ENCODE measurements around the gene KCTD3.

- TF ChIP-seq CTCF (IDR thresholded peaks at IDR 0.05; ENCODE audit: extremely low read depth in 1 of 2, insufficient read depth in 1 of 2, low read depth in 1 of 2, low read length in 2 of 2): no peak
- TF ChIP-seq POLR2AphosphoS5 (IDR thresholded peaks at IDR 0.05; ENCODE audit: insufficient read depth, low read depth, low read length): no peak
- no peak for TF ChIP-seq EZH2 (IDR thresholded peaks at IDR 0.05; ENCODE audit: borderline replicate concordance, low read depth, low read length, severe bottlenecking)
- no peak for TF ChIP-seq POLR2A (IDR thresholded peaks at IDR 0.05; ENCODE audit: low read depth, low read length)
- no peak for TF ChIP-seq GATA2 (IDR thresholded peaks at IDR 0.05; ENCODE audit: insufficient read depth, insufficient read length, low read depth, low read length)
- TF ChIP-seq JUN (IDR thresholded peaks at IDR 0.05; ENCODE audit: borderline replicate concordance, insufficient read depth, insufficient read length, low read depth): no peak
Observed at GRCh38 chr1:215523128-215523861, 43.8 kb upstream of the KCTD3 start.
